HG03139 (cell line): ENCODE data around the gene PHACTR1.
"Not testable (repeated sequence)": the region's sequence is repeated elsewhere in the genome, so short reads cannot be mapped to it uniquely, and the experiment has no call there.

Experiments
- ATAC-seq: cut with Tn5 transposase; IDR thresholded peaks from one replicate; pipeline ENCODE4 v1.9.1; 2021; ENCODE audit not compliant: unreplicated experiment

The PHACTR1 gene

GRCh38 chr6:12943549-12943948, 227.0 kb downstream of the PHACTR1 start:
- ATAC-seq: no peak

GRCh38 chr6:12944001-12944400, 227.4 kb downstream of the PHACTR1 start:
- no peak for ATAC-seq

GRCh38 chr6:12944528-12944927, 228.0 kb downstream of the PHACTR1 start:
- not testable (repeated sequence) for ATAC-seq

- no peak for ATAC-seq
Measured at GRCh38 chr6:12947151-12947871, 230.7 kb downstream of the PHACTR1 start.

- ATAC-seq: no peak
Measured at GRCh38 chr6:12947967-12948366, 231.4 kb downstream of the PHACTR1 start.

DNA sequence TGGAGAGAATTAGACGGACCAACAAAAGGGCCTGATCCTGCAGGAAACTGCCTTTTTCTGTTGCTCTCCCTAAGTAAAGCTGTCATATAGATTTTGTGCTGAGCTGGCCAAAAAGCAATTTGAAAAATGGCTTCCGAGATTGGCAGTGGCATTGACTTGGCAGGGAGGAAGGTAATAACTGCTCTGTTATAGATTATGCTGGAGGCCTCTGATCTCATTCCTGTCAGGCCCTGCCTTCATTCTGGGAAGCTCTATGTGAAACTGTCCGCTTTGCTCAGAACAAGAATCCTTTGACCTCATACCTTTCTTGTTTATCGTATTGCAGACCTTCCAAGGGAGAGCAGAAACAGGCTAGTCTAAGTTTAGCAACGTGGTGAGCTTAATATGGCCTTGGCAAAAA, 234.4 kb downstream of the PHACTR1 start:
- ATAC-seq: no peak

DNA sequence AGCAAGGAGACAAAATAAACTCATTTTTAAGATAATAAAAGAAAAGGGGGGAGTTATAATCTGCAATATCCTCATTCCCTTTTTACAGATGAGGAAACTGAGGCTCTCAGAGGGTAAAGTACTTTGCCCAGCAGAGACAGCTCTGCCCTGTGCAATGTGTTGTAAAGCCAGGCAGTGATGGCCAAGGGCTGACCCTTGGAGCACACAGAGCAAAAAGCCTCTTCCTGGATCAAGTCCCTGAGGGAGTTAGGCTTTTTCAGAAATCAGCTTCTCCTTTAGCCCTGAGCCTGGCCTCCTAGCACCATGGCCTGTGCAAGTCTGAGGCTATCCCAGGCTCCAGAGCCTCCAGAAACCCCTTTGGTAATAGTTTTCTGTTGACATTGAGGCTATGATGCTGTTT, 234.8 kb downstream of the PHACTR1 start:
- ATAC-seq: no peak

DNA sequence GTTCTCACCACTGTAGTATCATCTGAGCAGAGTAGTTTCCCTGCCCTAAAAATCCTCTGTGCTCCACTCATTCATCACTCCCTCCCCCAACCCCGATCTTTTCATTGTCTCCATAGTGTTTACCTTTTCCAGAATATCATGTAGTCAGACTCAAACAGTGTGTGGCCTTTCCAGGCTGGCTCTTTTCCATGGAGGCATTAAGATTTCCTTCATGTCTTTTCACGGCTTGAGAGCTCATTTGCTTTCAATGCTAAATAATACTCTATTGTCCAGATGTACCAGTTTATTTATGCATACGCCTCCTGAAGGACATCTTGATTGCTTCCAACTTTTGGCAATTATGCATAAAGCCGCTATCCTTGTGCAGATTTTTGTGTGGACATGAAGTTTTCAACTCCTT, 235.8 kb downstream of the PHACTR1 start:
- no peak for ATAC-seq

DNA sequence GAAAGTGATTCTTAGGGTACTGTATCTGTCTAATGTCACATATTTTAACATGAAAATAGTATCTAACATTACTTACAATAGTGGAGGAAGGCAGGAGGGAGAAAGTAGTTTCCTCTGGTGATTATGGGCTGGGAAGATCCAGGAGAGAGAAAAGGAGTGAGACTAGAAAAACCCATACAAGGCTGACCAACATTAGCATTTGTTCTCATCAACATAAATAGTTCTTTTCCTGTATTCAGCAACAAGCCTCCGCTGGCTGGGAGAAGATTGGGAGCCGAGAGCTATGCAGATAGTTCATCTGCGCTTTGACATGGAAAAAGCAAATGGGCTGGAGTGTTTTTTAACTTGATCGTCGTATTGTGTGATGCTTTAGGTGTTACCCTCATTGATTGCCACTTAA, 239.4 kb downstream of the PHACTR1 start:
- no peak for ATAC-seq

GRCh38 chr6:12956991-12957320, 240.4 kb downstream of the PHACTR1 start:
- ATAC-seq: no peak

GRCh38 chr6:12957321-12958051, 240.9 kb downstream of the PHACTR1 start:
- ATAC-seq: no peak

DNA sequence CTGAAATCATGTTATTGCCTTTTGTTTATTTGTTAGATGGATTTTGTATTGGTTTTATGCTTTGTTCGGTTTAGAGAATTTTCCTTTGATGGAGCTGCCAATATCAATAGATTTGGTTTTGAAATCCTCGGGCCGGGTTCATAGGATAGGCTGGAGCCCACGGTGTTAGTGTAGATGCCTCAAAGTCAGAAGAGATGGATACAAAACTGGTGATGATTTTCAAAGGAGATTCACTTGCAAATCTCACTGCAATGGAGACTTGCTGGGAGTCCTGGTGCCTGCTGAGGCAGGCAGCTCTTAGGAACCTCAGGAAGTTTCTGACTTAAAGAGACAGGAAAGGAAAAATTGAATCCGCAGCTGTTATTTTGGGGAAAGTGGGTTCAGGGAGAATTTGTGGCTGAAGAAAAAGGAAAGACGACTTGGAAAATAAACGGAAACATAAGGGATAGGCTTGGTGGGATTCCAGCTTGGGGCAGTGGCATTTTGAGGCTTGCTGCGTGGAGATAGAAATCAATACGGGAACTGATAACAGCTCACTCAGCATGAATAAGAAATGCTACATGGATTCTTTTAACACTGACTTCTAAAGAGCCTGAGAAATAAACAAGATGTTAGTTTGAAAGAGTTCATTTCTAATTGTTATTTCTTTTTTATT, 241.6 kb downstream of the PHACTR1 start:
- no peak for ATAC-seq

GRCh38 chr6:12961761-12962160, 245.2 kb downstream of the PHACTR1 start:
- no peak for ATAC-seq

DNA sequence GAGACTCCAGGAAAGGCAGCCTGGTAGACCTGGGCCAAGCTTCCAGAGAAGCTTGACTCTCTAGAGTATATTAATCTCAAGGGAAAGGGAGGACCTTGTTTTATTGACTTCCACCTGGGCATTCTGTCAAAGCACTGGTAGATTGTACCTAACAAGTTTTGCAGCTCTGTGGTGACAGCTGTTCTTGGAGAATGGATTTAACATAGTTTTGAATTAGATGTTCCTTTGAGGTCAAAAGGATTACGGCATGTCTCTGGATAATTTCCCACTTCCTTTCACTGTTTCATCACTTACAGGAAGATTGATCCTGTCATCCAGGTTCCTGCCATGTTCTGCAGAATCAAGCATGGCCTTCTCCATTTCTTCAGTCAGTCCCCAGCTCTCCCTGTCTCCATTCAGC, 246.0 kb downstream of the PHACTR1 start:
- no peak for ATAC-seq

DNA sequence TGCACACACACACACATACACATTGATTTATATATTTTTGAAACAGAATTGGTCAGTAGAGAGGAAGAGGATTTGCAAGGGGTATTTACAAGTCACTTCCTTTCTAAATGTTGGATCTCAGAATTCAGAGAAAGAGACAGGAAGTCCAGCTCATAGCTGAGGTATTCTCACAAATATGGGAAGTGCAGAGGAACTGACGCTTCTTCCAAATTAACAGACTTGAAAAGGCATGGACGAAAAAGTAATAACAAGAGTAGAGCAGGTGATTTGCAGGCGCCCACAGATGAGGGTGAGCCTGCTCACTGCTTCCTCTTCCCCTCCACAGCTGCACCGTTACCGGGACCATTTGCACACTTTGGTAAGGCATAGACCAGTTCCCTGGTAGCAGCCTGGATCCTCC, 246.4 kb downstream of the PHACTR1 start:
- ATAC-seq: no peak

DNA sequence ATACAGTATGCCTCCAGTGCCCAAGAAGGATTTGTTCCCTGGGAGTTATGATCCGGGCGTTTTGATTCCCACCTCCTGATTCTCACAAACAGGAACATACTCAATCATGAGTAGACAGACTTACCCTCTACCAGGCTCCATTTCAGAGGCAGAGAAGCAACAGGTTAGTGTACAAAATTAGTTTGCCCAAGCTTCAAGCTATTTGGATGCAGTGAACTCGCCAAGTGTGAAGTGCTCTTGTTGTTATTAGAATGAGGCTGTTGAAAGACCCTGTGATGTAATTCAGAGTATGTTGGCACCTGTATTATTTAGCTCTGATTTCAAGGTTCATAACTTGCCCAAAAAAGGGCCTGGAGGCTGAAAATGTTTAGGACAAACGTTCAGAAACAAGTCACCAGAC, 247.0 kb downstream of the PHACTR1 start:
- no peak for ATAC-seq

GRCh38 chr6:12967686-12968085, 251.1 kb downstream of the PHACTR1 start:
- no peak for ATAC-seq

- no peak for ATAC-seq
Measured at GRCh38 chr6:12968290-12968689, 251.7 kb downstream of the PHACTR1 start.

GRCh38 chr6:12968839-12969558, 252.4 kb downstream of the PHACTR1 start:
- no peak for ATAC-seq

- ATAC-seq: no peak
Measured at GRCh38 chr6:12969966-12970365, 253.4 kb downstream of the PHACTR1 start.

GRCh38 chr6:12973386-12973785, 256.8 kb downstream of the PHACTR1 start:
- no peak for ATAC-seq

DNA sequence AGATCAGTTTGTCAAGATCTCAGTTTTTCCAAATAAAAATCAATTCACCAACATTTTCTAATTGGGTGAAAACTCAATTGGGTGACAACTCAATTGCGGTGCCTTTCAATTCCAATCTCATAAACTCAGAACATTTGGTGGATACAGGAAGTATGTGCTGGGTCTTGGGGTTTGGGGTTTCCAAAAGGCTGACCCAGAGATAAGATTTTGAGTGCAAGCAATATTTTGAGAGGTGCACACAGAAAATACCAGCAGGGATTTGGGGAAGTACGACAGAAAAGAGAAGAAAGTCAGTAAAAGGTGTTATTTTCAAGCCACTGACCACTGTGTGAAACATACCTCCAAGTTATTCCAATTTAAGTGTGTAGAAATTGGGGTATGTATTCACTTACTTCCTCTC, 258.0 kb downstream of the PHACTR1 start:
- ATAC-seq: no peak
